HT1080 (cell line): ENCODE data around the gene CEP164. TPM values are rescaled to one million over a fixed set of nuclear protein-coding genes. Genes with fewer than 3 reads are reported as not detected.

Source experiments
- DNase-seq: peaks from one replicate; pipeline ENCODE4 v3.0.0-alpha.2; 2015; ENCODE audit warnings: low read depth
- total RNA-seq: library from RNA; depleted of rRNA; stranded (reverse); fragments of >200 nt; shearing (Covaris generic); gene quantifications from 2 replicates; pipeline ENCODE4 v1.2.3, GENCODE V29; 2014; rRNA removed

CEP164 gene
- total RNA-seq, 1 experiment from 2014 or later: 41.4 TPM

DNA sequence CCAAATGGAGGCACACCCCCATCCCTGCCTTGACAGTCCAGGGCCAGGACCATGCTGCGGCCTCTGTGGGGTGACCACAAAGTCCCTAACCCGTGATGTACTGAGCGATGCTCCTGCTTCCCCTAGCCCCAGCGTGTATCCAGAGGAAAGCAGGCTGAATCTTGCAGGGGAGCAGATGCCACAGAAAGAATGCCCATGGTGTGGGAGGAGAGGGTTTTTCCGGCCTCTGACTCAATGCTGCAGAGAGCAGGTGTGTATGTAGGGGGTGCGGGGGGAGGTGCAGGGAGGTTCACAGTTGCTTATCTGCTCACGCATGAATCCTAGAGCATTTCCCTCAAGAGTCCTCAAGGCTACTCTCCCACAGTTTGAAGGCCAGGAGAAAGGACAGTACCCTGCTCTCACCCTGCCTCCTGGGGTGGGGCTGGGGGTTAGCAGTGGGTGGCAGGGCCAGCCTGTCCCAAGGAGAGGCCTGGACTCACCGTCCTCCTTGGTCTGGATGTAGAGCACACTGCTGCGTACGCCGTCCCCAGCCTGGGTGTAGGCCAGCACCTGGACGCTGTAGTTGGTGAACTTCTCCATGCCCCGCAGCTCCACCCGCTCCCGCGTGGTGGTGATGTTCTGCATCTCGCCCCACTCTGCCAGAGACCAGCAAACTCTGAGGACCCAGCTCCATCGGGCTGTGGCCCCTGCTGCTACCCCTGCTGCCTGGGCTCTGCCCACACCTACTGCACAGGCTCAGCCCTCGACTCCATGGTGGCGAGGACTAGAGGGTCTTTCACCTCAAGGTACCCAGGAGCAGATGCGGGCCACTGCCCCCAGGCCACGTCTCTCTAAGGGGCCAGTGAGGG is 130.8 kb downstream of the CEP164 start:
- no peak for DNase-seq

- no peak for DNase-seq
These were observed 131.7 kb downstream of the CEP164 start for GRCh38 chr11:117459123-117459978.

DNA sequence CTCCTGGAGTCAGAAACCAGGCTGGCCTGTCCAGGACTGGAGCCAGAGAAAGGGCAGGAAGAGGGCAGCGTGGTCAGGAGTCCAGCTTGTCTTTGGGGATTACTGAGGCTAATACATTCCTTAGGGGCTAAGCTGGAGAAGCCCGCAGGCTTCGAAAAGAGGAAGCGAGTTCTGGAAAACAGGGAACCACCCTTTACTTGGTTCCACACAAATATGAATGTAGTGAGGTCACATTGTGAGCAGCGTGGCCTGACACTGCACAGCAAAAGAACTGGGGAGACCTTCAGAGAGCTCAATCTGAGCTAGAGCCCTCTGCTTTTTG is 132.3 kb downstream of the CEP164 start:
- DNase-seq: no peak

DNA sequence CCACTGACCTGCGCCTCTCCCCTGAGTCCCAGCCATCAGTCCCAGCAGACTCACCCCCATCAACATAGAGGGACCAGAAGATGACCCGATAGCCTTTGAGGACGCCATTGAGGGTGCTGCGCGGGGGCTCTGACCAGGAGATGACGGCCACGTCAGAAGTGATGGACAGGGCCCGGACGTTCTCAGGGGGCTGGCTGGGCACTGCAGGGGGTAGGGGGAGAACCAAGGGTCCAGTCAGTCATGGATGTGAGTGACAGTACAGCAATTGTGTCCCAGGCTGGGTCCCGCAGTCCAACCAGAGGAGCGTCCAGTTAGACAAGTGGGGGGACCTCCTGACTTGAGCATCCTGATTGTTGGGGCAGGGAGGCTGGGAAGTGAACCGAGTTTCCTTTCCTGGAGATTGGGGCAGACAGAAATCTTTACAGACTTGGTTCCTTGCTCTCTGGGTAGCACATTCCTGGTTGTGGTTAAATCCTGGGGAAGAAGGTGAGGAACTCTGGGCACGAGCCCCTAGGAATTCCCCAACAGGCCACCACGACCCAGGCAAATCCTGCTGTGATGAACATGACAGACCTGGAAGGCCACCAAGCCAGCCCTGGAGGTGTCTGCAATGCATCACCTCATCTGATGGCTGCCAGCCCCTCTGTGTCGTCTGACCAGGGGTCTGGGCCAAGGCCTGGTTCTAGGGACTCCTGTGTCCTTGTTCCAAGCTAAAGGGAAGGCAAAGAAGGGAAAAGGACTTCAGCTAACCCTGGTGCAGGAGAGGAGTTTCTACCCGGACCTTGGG is 133.9 kb downstream of the CEP164 start:
- no peak for DNase-seq

GRCh38 chr11:117462183-117462863 is 134.7 kb downstream of the CEP164 start:
- DNase-seq: no peak

DNA sequence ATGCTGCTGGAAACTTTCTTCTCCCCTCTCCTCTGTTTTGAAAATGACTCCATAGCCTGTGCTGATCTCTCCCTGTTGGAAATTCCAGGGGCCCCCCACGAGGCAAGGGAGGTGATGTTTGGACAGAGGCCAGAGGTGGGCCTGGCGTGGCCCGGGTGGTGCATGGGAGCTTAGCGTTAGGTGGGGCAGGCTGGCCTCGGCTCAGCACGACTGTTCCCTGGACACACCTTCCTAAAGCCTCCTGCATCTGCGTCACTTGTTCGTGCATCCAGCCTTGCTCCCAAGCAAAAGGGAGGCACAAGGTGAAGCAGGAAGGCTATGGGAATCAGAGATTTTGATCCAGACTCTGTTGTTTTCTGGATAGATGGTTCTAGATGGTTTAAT is 135.2 kb downstream of the CEP164 start:
- DNase-seq: no peak

Other genes starting within 250 kb of the CEP164 start
- 14.3 and 15.2 TPM in 2 replicates for gene SIK3, start 229.4 kb upstream of the CEP164 start, total RNA-seq
- 112 and 120 TPM in 2 replicates for gene PAFAH1B2, start 183.6 kb upstream of the CEP164 start, total RNA-seq
- gene SIDT2, start 149.1 kb upstream of the CEP164 start, total RNA-seq: 3.0 and 4.3 TPM in 2 replicates
- 26.6 and 29.8 TPM in 2 replicates for gene TAGLN, start 128.5 kb upstream of the CEP164 start, total RNA-seq
- gene PCSK7, start 95.8 kb upstream of the CEP164 start, total RNA-seq: 39.6 and 45.7 TPM in 2 replicates
- gene RNF214, start 95.2 kb upstream of the CEP164 start, total RNA-seq: 7.5 and 9.3 TPM in 2 replicates
- 1.3 and 3.8 TPM in 2 replicates for gene BACE1-AS, start 36.5 kb upstream of the CEP164 start, total RNA-seq
- gene BACE1, start 11.6 kb upstream of the CEP164 start, total RNA-seq: 7.3 and 13.4 TPM in 2 replicates